GM12878 (cell line): Measurements from ENCODE around the gene ALG2. TPM values are rescaled to one million over a fixed set of nuclear protein-coding genes. Genes with fewer than 3 reads are reported as not detected.
A peak's percentile ranks its signal among the peaks of the same experiment; 100 is the strongest.

Experiments
- ASH2L ChIP-seq: fragments of 300-600, 200-600 bp; sonication (generic); IDR thresholded peaks from 2 replicates; pipeline ENCODE4 v1.6.1; 2017; ENCODE audit warnings: low read depth, mild to moderate bottlenecking, borderline replicate concordance
- KAT2A ChIP-seq: conservative IDR thresholded peaks from 2 replicates; pipeline ENCODE4 v1.6.1; 2011; ENCODE audit warnings: low read depth, low read length; ENCODE audit not compliant: control insufficient read depth
- MEF2A ChIP-seq: IDR thresholded peaks from 2 replicates; pipeline ENCODE4 v1.6.1; 2011; ENCODE audit warnings: low read depth, mild to moderate bottlenecking, low read length, moderate library complexity; ENCODE audit not compliant: insufficient read depth
- NFYA ChIP-seq: IDR thresholded peaks from 2 replicates; pipeline ENCODE4 v1.6.1; 2011; ENCODE audit warnings: low read depth, mild to moderate bottlenecking, low read length, improper control_type of control experiment, borderline replicate concordance
- PKNOX1 ChIP-seq: fragments of 450-650 bp; IDR thresholded peaks from 2 replicates; pipeline ENCODE4 v1.6.1; 2016; ENCODE audit warnings: mild to moderate bottlenecking
- POLR2A ChIP-seq: IDR thresholded peaks from 2 replicates; pipeline ENCODE4 v1.6.1; 2011; ENCODE audit warnings: low read depth, mild to moderate bottlenecking, low read length
- POU2F2 ChIP-seq: IDR thresholded peaks from 3 replicates; pipeline ENCODE4 v1.6.1; 2011; ENCODE audit warnings: low read depth, mild to moderate bottlenecking, low read length, borderline replicate concordance
- SMAD1 ChIP-seq: fragments of 450-650 bp; IDR thresholded peaks from 2 replicates; pipeline ENCODE4 v1.6.1; 2018; ENCODE audit warnings: mild to moderate bottlenecking, low read depth; ENCODE audit not compliant: partially characterized antibody
- SMC3 ChIP-seq: IDR thresholded peaks from 2 replicates; pipeline ENCODE4 v1.6.1; 2011; ENCODE audit warnings: low read length, improper control_type of control experiment, borderline replicate concordance
- SRF ChIP-seq, 2 experiments: IDR thresholded peaks; 2 replicates each; pipeline ENCODE4 v1.6.1; 2011; ENCODE audit warnings: low read depth in 2 of 2, low read length in 2 of 2, mild to moderate bottlenecking in 1 of 2, moderate library complexity in 1 of 2
- TCF12 ChIP-seq: IDR thresholded peaks from 2 replicates; pipeline ENCODE4 v1.6.1; 2011; ENCODE audit warnings: low read depth, mild to moderate bottlenecking, low read length
- USF2 ChIP-seq: IDR thresholded peaks from 2 replicates; pipeline ENCODE4 v1.6.1; 2011; ENCODE audit warnings: low read depth, low read length, improper control_type of control experiment, borderline replicate concordance
- ZNF217 ChIP-seq: fragments of 450-650 bp; IDR thresholded peaks from 2 replicates; pipeline ENCODE4 v1.6.1; 2017; ENCODE audit warnings: antibody characterized with exemption, mild to moderate bottlenecking
- ZNF622 ChIP-seq: fragments of 450-650 bp; IDR thresholded peaks from 2 replicates; pipeline ENCODE4 v1.6.1; 2017; ENCODE audit warnings: mild to moderate bottlenecking, inconsistent platforms
- polyA plus RNA-seq, 11 experiments: library from polyadenylated mRNA; depleted of rRNA in 4 of 11; unstranded in 6 of 11; stranded (reverse) in 5 of 11; fragments of >200 nt; fragmentation: Nextera tagmentation in 4 of 11; fragmentation: Illumina TruSeq in 1 of 11; extraction: Ambion mirVana in 4 of 11; extraction: Trizol in 1 of 11; gene quantifications; 1 replicate in 1 of 11; 2 replicates in 10 of 11; pipeline versions ENCODE4 v1.2.1 to v1.2.3, GENCODE V29; 2011 to 2016; ENCODE audit warnings: inconsistent platforms in 2 of 11, missing spikeins in 2 of 11, low read depth in 1 of 11
- total RNA-seq, 4 experiments: library from RNA; depleted of rRNA in 3 of 4; stranded (reverse); fragments of >200 nt in 3 of 4; fragmentation: Illumina TruSeq in 1 of 4; extraction: Trizol in 1 of 4; gene quantifications; 2 replicates each; pipeline versions ENCODE4 v1.2.1 to v1.2.3, GENCODE V29; 2013 to 2021
- TF ChIP-seq, protein P1 (sequence below): fragments of 450-650 bp; IDR thresholded peaks from 2 replicates; pipeline ENCODE4 v1.6.1; 2017; ENCODE audit warnings: mild to moderate bottlenecking, moderate library complexity
- TF ChIP-seq, protein P2 (sequence below): fragments of 450-650 bp; IDR thresholded peaks from 2 replicates; pipeline ENCODE4 v1.6.1; 2017; ENCODE audit warnings: low read depth, mild to moderate bottlenecking, moderate library complexity
- TF ChIP-seq, protein P3 (sequence below): IDR thresholded peaks from 2 replicates; pipeline ENCODE4 v1.6.1; 2012; ENCODE audit warnings: low read length, inconsistent platforms
- TF ChIP-seq, protein P4 (sequence below): IDR thresholded peaks from 2 replicates; pipeline ENCODE4 v1.6.1; 2012; ENCODE audit warnings: low read depth, low read length, improper control_type of control experiment
- TF ChIP-seq, protein P5 (sequence below): IDR thresholded peaks from 2 replicates; pipeline ENCODE4 v1.6.1; 2012; ENCODE audit warnings: low read depth, low read length, improper control_type of control experiment

ALG2 gene
- total and polyA plus RNA-seq, 10 of the 15 experiments (the other 5 are each of a cell fraction or from before 2014, with no cell fraction given), result 8.8 to 52.5 (median 38.6) TPM

DNA sequence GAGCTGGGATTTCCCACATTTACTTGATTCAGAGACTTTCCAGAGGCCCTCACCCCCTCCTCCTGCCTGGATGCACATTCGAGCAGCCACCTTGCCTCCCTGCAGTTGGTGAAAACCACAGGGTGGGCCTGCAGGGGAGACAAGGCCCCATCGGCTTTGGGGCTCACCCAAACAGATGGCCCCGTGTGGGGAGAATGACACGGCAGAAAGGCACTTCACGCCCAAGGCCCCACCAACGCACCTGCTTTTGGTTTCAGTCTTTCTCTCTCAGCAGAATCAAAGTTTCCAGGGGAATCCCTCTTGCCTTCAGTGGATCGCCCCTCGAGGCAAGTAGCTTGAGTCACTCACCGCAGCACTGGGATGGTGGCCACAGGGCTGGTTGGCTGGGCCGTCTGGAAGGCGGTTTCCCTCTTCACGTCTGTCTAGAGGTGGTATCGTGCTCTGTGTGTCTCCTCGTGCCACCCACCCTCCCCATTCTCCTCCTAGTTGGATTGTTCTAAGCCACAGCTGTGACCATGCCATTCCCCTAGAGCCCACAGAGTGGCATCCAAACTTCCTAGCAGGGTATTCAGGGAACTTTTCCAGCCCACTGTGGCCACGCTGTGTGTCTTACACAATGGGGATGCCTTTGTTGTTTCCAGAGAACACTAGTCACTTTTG lies 32.2 kb upstream of the ALG2 start (continued):
- TF ChIP-seq, protein P1, sequence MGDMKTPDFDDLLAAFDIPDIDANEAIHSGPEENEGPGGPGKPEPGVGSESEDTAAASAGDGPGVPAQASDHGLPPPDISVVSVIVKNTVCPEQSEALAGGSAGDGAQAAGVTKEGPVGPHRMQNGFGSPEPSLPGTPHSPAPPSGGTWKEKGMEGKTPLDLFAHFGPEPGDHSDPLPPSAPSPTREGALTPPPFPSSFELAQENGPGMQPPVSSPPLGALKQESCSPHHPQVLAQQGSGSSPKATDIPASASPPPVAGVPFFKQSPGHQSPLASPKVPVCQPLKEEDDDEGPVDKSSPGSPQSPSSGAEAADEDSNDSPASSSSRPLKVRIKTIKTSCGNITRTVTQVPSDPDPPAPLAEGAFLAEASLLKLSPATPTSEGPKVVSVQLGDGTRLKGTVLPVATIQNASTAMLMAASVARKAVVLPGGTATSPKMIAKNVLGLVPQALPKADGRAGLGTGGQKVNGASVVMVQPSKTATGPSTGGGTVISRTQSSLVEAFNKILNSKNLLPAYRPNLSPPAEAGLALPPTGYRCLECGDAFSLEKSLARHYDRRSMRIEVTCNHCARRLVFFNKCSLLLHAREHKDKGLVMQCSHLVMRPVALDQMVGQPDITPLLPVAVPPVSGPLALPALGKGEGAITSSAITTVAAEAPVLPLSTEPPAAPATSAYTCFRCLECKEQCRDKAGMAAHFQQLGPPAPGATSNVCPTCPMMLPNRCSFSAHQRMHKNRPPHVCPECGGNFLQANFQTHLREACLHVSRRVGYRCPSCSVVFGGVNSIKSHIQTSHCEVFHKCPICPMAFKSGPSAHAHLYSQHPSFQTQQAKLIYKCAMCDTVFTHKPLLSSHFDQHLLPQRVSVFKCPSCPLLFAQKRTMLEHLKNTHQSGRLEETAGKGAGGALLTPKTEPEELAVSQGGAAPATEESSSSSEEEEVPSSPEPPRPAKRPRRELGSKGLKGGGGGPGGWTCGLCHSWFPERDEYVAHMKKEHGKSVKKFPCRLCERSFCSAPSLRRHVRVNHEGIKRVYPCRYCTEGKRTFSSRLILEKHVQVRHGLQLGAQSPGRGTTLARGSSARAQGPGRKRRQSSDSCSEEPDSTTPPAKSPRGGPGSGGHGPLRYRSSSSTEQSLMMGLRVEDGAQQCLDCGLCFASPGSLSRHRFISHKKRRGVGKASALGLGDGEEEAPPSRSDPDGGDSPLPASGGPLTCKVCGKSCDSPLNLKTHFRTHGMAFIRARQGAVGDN, result peak; percentile 93
- TF ChIP-seq ASH2L (peak; percentile 70; the same call in 1 of the 2 replicates), SRF (IDR thresholded peaks at IDR 0.05; ENCODE audit: low read depth in 2 of 2, low read length in 2 of 2) (peak in 1 of 2 experiments; percentile 32; a peak in 1 of 4 replicates), TCF12 (peak; percentile 98), ZNF217 (no peak), MEF2A (no peak; the same call in 1 of the 2 replicates), ZNF622 (no peak), NFYA (no peak), POLR2A (peak; percentile 81), SMAD1 (no peak), USF2 (no peak), KAT2A (no peak), PKNOX1 (peak; percentile 85), POU2F2 (peak; percentile 84), SMC3 (0 out of 2 replicates have a peak, but pooled peaks have one; percentile 8)
- TF ChIP-seq, protein P2, sequence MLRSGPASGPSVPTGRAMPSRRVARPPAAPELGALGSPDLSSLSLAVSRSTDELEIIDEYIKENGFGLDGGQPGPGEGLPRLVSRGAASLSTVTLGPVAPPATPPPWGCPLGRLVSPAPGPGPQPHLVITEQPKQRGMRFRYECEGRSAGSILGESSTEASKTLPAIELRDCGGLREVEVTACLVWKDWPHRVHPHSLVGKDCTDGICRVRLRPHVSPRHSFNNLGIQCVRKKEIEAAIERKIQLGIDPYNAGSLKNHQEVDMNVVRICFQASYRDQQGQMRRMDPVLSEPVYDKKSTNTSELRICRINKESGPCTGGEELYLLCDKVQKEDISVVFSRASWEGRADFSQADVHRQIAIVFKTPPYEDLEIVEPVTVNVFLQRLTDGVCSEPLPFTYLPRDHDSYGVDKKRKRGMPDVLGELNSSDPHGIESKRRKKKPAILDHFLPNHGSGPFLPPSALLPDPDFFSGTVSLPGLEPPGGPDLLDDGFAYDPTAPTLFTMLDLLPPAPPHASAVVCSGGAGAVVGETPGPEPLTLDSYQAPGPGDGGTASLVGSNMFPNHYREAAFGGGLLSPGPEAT, result peak; percentile 93
- TF ChIP-seq, protein P3, sequence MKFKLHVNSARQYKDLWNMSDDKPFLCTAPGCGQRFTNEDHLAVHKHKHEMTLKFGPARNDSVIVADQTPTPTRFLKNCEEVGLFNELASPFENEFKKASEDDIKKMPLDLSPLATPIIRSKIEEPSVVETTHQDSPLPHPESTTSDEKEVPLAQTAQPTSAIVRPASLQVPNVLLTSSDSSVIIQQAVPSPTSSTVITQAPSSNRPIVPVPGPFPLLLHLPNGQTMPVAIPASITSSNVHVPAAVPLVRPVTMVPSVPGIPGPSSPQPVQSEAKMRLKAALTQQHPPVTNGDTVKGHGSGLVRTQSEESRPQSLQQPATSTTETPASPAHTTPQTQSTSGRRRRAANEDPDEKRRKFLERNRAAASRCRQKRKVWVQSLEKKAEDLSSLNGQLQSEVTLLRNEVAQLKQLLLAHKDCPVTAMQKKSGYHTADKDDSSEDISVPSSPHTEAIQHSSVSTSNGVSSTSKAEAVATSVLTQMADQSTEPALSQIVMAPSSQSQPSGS, result peak; percentile 74
- TF ChIP-seq, protein P4, sequence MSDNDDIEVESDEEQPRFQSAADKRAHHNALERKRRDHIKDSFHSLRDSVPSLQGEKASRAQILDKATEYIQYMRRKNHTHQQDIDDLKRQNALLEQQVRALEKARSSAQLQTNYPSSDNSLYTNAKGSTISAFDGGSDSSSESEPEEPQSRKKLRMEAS, result no peak; the same call in 1 of the 2 replicates
- TF ChIP-seq, protein P5, sequence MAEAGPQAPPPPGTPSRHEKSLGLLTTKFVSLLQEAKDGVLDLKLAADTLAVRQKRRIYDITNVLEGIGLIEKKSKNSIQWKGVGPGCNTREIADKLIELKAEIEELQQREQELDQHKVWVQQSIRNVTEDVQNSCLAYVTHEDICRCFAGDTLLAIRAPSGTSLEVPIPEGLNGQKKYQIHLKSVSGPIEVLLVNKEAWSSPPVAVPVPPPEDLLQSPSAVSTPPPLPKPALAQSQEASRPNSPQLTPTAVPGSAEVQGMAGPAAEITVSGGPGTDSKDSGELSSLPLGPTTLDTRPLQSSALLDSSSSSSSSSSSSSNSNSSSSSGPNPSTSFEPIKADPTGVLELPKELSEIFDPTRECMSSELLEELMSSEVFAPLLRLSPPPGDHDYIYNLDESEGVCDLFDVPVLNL, result no peak
